Activated naive CD8-positive, alpha-beta T cell treated with anti-CD3 and anti-CD28 coated beads, Interleukin-2, amount 50 U/mL, for 16 hours (primary cell): ENCODE data around the gene CALML4.
"Not testable (repeated sequence)": the region's sequence is repeated elsewhere in the genome, so short reads cannot be mapped to it uniquely, and the experiment has no call there.

Experiments used
- DNase-seq: peaks from one replicate; pipeline ENCODE4 v3.0.0-alpha.2; 2020; ENCODE audit warnings: low read depth, low spot score

Gene CALML4

GRCh38 chr15:68224546-68225250 lies 19.6 kb upstream of the CALML4 start:
- DNase-seq: no peak

- no peak for DNase-seq
Measured at GRCh38 chr15:68224108-68224507, 19.0 kb upstream of the CALML4 start.

- no peak for DNase-seq
Measured at GRCh38 chr15:68223171-68223570, 18.0 kb upstream of the CALML4 start.

- DNase-seq: not testable (repeated sequence)
Measured at GRCh38 chr15:68222432-68222743, 17.3 kb upstream of the CALML4 start.

GRCh38 chr15:68221530-68222431 lies 16.6 kb upstream of the CALML4 start:
- not testable (repeated sequence) for DNase-seq

GRCh38 chr15:68220967-68221366 lies 15.8 kb upstream of the CALML4 start:
- no peak for DNase-seq

GRCh38 chr15:68220489-68220888 lies 15.4 kb upstream of the CALML4 start:
- DNase-seq: no peak

GRCh38 chr15:68218847-68219798 lies 14.0 kb upstream of the CALML4 start:
- DNase-seq: no peak

- no peak for DNase-seq
Measured at GRCh38 chr15:68218331-68218730, 13.2 kb upstream of the CALML4 start.

GRCh38 chr15:68217341-68217740 lies 12.2 kb upstream of the CALML4 start:
- DNase-seq: no peak

GRCh38 chr15:68214838-68215254 lies 9.7 kb upstream of the CALML4 start:
- DNase-seq: no peak

- DNase-seq: no peak
Measured at GRCh38 chr15:68213991-68214837, 9.1 kb upstream of the CALML4 start.

GRCh38 chr15:68213491-68213845 lies 8.3 kb upstream of the CALML4 start:
- not testable (repeated sequence) for DNase-seq

GRCh38 chr15:68211656-68212320 lies 6.7 kb upstream of the CALML4 start:
- no peak for DNase-seq

- no peak for DNase-seq
Measured at GRCh38 chr15:68210821-68211655, 5.9 kb upstream of the CALML4 start.

GRCh38 chr15:68210409-68210756 lies 5.3 kb upstream of the CALML4 start:
- no peak for DNase-seq

- no peak for DNase-seq
Measured at GRCh38 chr15:68209735-68210408, 4.7 kb upstream of the CALML4 start.

- DNase-seq: no peak
Measured at GRCh38 chr15:68209272-68209671, 4.1 kb upstream of the CALML4 start.

- DNase-seq: no peak
Measured at GRCh38 chr15:68208636-68209240, 3.6 kb upstream of the CALML4 start.
